Measurements from ENCODE around the gene NCR1.

- TF ChIP-seq CTCF (IDR thresholded peaks at IDR 0.05) (no peak), POLR2A (IDR thresholded peaks at IDR 0.05) (no peak)
These were observed 871 bp downstream of the NCR1 start for GRCh38 chr19:54906819-54907218.

Measured in lower leg skin (tissue), 3 donors.